Measurements from ENCODE around the gene INPP5D. TPM values are rescaled to one million over a fixed set of nuclear protein-coding genes. Genes with fewer than 3 reads are reported as not detected.

Gene INPP5D
- total RNA-seq, 1 donor from 2014 or later = 275 TPM

DNA sequence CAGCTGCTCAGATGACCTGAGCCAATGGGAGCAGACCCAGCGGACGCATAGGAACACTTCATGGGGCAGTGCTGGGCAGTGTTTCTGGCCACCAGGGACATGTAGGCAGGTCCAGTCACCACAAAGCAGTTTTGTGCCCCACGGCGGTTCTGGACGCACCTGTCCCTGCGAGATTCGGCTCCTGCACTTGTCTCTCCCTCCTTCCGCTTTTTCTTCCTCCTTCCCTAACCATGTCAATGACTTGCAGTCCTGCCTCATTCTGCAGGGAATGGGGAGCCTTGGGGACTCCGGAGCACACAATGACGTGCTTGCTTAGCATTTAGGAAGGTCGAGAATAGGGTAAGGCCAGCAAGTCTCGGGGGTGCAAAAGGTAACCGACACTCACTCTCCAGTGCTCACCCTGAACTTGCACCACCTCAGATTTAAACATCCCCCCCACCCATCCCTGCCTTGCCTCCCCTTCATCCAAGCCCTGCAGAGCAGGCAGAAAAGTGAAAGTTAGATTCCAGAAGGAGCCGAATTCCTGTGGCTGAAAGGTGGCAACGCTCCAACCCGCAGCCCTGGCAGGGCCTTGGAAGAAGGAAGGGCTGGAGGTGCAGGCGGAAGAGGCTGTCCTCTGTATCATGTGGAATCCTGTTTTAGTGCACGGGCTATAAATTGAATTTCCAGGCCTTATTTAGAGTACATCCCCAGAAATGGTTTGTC lies 150.9 kb downstream of the INPP5D start:
- Mint-ChIP-seq H3K4me3 (no peak overlapping the region), H3K4me1 (peaks cover 11% of the 10 kb centered on the region), H3K36me3 (ENCODE audit: low read depth) (peaks cover 53% of the 10 kb centered on the region), H3K27ac (peak overlapping the region; percentile 48), H3K9me3 (no peaks in the 10 kb centered on the region), H3K27me3 (no peaks in the 10 kb centered on the region)
- no peak for ATAC-seq (ENCODE audit: low read depth)
- ChIA-PET POLR2A (interaction anchor here (0.7 kb wide), 1 partner anchor 208 kb away, joined by 3 read pairs; no protein-coding TSS in a partner anchor), CTCF (no interaction called here)
- no peak for DNase-seq
- TF ChIP-seq, protein P1, sequence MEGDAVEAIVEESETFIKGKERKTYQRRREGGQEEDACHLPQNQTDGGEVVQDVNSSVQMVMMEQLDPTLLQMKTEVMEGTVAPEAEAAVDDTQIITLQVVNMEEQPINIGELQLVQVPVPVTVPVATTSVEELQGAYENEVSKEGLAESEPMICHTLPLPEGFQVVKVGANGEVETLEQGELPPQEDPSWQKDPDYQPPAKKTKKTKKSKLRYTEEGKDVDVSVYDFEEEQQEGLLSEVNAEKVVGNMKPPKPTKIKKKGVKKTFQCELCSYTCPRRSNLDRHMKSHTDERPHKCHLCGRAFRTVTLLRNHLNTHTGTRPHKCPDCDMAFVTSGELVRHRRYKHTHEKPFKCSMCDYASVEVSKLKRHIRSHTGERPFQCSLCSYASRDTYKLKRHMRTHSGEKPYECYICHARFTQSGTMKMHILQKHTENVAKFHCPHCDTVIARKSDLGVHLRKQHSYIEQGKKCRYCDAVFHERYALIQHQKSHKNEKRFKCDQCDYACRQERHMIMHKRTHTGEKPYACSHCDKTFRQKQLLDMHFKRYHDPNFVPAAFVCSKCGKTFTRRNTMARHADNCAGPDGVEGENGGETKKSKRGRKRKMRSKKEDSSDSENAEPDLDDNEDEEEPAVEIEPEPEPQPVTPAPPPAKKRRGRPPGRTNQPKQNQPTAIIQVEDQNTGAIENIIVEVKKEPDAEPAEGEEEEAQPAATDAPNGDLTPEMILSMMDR (IDR thresholded peaks at IDR 0.05) = no peak
- intact Hi-C loops (cut with micrococcal nuclease) = no loop called here

DNA sequence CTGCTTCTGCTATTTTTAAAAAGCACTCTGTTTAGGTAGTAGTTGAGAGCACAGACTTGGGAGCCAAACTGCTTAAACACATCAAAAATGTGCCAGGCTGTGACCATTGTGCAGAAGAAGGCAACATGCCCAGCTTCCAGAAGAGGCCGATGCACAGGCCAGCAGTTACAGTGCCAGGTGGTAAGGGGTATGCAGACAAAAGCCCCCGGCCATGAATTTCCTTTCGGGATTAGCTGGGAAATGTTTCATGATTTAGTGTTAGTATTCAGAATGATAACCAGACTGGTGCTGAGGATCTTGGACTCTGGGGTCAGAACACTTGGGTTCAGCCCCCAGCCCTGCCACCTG lies 151.4 kb downstream of the INPP5D start:
- no peak overlapping the region for H3K27ac Mint-ChIP-seq
- H3K4me1 Mint-ChIP-seq = peaks cover 11% of the 10 kb centered on the region
- H3K36me3 Mint-ChIP-seq (ENCODE audit: low read depth) = peaks cover 52% of the 10 kb centered on the region
- CTCF ChIA-PET = no interaction called here
- DNase-seq (no peak), ATAC-seq (ENCODE audit: low read depth) (no peak)
- no peaks in the 10 kb centered on the region for H3K9me3 Mint-ChIP-seq
- H3K27me3 Mint-ChIP-seq = no peaks in the 10 kb centered on the region
- H3K4me3 Mint-ChIP-seq = no peak overlapping the region
- intact Hi-C loops (cut with micrococcal nuclease) = no loop called here
- POLR2A ChIA-PET = no interaction called here
- TF ChIP-seq, protein P1 (IDR thresholded peaks at IDR 0.05) = no peak

- H3K27ac Mint-ChIP-seq = no peak overlapping the region
- no peak for ATAC-seq (ENCODE audit: low read depth)
- H3K9me3 Mint-ChIP-seq = no peaks in the 10 kb centered on the region
Observed at GRCh38 chr2:233213011-233213410, 152.9 kb downstream of the INPP5D start.

DNA sequence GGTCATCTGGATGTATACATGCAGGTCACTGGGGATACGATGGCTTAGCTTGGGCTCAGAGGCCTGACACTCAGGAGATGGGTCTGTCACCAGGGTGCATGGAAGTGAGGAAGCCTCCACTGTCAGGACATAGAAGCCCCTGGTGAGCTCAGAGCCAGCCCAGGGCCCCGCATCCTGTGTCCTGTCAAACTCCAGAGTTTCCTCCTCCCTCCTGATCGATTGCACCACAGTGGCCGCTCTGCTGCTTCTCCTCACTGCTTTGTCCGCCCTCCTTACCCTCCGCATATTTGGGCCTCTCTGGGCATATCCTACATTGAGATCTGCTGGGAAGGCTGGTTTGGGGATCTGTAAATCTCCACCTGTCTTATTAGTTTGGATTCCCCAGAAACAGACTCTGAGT lies 153.8 kb downstream of the INPP5D start:
- H3K27me3 Mint-ChIP-seq = no peaks in the 10 kb centered on the region
- no peak for ATAC-seq (ENCODE audit: low read depth)
- no peaks in the 10 kb centered on the region for H3K9me3 Mint-ChIP-seq
- H3K36me3 Mint-ChIP-seq (ENCODE audit: low read depth) = peaks cover 33% of the 10 kb centered on the region
- POLR2A ChIA-PET = no interaction called here
- no peak overlapping the region for H3K27ac Mint-ChIP-seq
- DNase-seq = no peak
- no peak overlapping the region for H3K4me3 Mint-ChIP-seq
- TF ChIP-seq, protein P1 (IDR thresholded peaks at IDR 0.05) = no peak
- CTCF ChIA-PET = no interaction called here
- intact Hi-C loops (cut with micrococcal nuclease) = no loop called here
- H3K4me1 Mint-ChIP-seq = peaks cover 7% of the 10 kb centered on the region

More at GRCh38 chr2:233213011-233213410, 152.9 kb downstream of the INPP5D start:
- intact Hi-C loops (cut with micrococcal nuclease) = no loop called here
- ChIA-PET CTCF (no interaction called here), POLR2A (no interaction called here)
- Mint-ChIP-seq H3K36me3 (ENCODE audit: low read depth) (peaks cover 40% of the 10 kb centered on the region), H3K27me3 (no peaks in the 10 kb centered on the region), H3K4me3 (no peak overlapping the region), H3K4me1 (peaks cover 9% of the 10 kb centered on the region)
- TF ChIP-seq, protein P1 (IDR thresholded peaks at IDR 0.05) = no peak
- no peak for DNase-seq

GRCh38 chr2:233217892-233218377 lies 157.8 kb downstream of the INPP5D start:
- H3K27ac Mint-ChIP-seq = no peak overlapping the region
- CTCF ChIA-PET = no interaction called here

More at GRCh38 chr2:233217892-233218377, 157.8 kb downstream of the INPP5D start:
- Mint-ChIP-seq H3K4me1 (peaks cover 5% of the 10 kb centered on the region), H3K27me3 (no peaks in the 10 kb centered on the region), H3K4me3 (no peak overlapping the region), H3K9me3 (no peaks in the 10 kb centered on the region), H3K36me3 (ENCODE audit: low read depth) (peaks cover under 1% of the 10 kb centered on the region)
- intact Hi-C loops (cut with micrococcal nuclease) = no loop called here
- ATAC-seq (ENCODE audit: low read depth) (no peak), DNase-seq (no peak)
- TF ChIP-seq, protein P1 (IDR thresholded peaks at IDR 0.05) = no peak
- POLR2A ChIA-PET = interaction anchor here (0.7 kb wide), 1 partner anchor 466 kb away, joined by 7 read pairs; no protein-coding TSS in a partner anchor
